Epithelial cell of esophagus (primary cell): ENCODE results near the gene YIPF2.

Source experiments
- DNase-seq: peaks from one replicate; pipeline ENCODE4 v3.0.0; 2010; ENCODE audit warnings: low read depth
- H3K4me3 ChIP-seq: 2 replicates; pipeline ENCODE4 v1.5.1; 2011; ENCODE audit warnings: mild to moderate bottlenecking, low read length, control low read depth
- TF ChIP-seq, protein P1 (sequence below): IDR thresholded peaks from 2 replicates; pipeline ENCODE4 v1.5.1; 2011; ENCODE audit warnings: low read depth, mild to moderate bottlenecking, low read length, control low read depth, inconsistent platforms; ENCODE audit not compliant: insufficient read depth; ENCODE audit errors: missing control alignments

Gene YIPF2

DNA sequence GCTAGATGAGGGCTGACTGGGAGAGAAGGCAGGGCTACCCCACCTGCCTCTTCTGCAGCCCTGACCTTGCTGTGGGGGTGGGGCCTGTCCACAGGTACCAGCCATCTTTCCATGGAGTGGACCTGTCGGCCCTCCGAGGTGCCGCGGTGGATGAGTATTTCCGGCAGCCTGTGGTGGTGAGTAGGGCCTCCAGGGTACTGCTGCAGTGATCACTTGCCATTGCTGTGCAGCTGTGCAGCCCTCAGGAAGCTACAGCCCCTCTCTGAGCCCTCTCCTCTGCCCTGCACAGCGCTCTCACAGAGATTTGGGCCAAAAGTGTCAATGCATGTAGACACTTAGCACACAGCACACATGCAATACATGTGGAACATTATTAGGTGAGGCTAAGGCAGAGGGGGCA is 11.8 kb downstream of the YIPF2 start:
- TF ChIP-seq, protein P1, sequence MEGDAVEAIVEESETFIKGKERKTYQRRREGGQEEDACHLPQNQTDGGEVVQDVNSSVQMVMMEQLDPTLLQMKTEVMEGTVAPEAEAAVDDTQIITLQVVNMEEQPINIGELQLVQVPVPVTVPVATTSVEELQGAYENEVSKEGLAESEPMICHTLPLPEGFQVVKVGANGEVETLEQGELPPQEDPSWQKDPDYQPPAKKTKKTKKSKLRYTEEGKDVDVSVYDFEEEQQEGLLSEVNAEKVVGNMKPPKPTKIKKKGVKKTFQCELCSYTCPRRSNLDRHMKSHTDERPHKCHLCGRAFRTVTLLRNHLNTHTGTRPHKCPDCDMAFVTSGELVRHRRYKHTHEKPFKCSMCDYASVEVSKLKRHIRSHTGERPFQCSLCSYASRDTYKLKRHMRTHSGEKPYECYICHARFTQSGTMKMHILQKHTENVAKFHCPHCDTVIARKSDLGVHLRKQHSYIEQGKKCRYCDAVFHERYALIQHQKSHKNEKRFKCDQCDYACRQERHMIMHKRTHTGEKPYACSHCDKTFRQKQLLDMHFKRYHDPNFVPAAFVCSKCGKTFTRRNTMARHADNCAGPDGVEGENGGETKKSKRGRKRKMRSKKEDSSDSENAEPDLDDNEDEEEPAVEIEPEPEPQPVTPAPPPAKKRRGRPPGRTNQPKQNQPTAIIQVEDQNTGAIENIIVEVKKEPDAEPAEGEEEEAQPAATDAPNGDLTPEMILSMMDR: no peak
- DNase-seq: no peak
- no peak overlapping the region for H3K4me3 ChIP-seq

DNA sequence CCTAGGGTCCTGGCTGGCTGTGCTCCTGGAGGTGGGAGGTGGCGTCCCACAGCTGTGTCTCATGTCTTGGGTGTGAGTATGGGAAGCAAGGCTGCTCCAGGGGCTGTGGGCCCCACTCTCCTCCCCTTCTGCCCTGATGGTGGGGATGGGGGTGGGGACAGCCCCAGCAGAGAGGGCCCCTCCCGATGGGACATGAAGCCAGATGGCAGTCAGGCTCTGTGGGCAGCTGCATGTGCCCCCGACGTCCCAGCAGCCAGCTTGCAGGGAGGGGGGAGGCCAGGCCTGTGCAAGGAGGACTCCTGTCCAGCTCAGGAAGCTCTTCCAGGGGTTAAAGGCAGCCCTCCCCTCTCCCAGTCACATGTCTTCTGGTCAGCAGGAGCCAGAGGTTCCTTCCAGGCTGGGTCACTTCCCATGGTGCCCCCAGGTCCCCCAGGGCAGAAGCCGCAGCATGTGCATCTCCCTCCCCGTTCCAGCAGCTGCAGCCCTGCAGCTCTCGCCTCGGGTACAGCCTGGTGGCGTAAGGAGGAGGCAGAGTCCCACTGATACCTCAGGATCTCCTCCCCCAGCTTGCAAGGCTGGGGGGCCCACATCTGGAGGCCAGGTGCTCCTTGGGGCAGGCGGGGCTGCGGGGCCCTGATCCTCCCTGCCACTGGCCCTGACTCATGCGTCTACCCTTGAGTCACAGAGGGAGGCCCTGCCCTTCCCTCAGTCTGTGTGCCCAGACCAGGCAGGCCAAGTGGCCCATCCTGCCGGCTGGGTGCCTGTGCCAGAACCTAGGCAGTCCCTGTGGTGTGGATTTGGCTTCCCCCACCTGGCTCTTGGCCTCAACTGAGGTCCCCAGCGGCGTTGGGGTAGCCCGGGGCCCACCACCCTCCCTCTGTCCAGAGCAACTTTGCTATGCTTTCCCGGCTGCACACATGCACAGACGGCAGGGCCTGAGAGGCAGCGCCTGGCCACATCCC is 13.0 kb downstream of the YIPF2 start:
- TF ChIP-seq, protein P1: no peak
- peak; percentile 81 for DNase-seq

DNA sequence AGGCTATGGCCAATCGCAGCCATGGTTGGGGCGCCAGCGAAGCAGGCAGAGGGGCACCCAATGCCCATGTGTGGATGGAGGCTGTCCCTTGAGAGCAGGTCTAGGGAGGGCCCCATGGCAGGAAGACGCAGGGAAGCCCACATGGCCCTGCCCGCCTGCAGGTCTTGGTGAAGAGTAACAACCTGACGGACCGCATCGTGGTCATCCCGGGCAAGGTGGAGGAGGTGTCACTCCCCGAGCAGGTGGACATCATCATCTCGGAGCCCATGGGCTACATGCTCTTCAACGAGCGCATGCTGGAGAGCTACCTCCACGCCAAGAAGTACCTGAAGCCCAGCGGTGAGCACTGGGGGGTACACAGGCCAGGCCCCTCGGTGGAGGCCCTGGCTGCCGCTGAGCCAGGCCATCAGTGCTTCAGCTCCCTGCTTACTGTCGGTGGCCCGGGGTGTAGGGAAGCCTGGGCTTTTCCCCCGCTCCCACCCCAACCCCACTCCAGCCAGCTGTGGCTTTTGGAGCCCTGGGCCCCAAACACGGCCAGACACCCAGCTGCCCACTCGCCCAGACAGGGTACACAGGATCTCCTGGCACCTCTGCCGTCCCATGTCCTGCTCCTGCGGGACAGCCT is 14.6 kb downstream of the YIPF2 start:
- no peak overlapping the region for H3K4me3 ChIP-seq
- TF ChIP-seq, protein P1: no peak
- no peak for DNase-seq

More for the DNA sequence above, 13.0 kb downstream of the YIPF2 start:
- no peak overlapping the region for H3K4me3 ChIP-seq

DNA sequence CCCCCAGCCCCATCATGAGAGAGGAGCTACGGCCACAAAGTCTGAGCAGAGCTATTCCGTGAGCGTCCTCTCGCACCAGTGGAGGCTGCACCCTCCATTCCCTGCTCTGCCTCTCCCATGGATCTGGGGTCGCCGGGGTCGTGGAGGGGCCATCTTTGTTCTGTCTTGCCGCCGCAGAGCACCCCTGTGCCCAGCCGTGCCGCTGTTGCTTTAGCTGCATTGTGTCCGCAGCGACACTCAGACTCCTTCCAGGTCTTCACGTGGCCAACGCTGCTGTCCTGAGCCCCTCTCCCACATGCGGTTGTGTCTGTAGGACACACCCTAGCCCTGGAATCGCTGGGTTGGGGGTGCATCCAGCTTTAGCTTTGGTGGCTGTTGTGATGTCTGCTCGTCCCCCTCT is 15.8 kb downstream of the YIPF2 start:
- no peak for DNase-seq
- TF ChIP-seq, protein P1: no peak
- H3K4me3 ChIP-seq: no peak overlapping the region

DNA sequence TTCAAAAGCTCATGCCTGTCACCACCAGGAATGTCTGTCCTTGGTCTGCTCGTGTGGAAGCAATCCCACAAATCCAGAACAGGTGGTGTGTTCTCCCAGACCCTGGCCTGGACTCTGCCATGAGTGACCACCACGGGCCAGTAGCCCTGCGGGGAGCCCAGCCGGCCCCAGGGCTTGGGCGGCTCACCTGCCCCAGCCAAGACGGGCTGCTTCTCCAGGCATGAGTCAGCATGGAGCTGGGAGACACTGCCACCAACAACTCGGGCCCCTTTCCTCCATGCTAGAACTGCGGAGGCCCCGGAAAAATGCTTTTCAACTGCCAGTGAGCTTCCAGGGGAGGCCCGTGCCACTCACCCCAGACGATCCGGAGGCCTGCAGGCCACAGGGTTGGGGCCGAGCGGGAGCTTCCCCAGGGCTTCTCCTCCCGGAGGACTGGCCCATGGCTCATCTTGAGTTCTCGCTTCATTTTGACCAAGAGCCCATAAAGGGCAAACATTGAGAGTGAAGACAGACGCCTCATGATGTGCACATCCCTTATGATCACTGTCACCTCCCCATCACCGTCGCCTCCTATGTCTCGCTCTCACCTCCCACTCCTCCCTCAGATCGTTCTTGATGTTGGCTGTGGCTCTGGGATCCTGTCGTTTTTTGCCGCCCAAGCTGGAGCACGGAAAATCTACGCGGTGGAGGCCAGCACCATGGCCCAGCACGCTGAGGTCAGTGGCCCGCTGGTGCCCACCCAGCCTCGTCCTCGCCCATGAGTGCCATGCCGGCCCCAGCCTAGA is 16.7 kb downstream of the YIPF2 start:
- TF ChIP-seq, protein P1: no peak
- no peak overlapping the region for H3K4me3 ChIP-seq
- no peak for DNase-seq

DNA sequence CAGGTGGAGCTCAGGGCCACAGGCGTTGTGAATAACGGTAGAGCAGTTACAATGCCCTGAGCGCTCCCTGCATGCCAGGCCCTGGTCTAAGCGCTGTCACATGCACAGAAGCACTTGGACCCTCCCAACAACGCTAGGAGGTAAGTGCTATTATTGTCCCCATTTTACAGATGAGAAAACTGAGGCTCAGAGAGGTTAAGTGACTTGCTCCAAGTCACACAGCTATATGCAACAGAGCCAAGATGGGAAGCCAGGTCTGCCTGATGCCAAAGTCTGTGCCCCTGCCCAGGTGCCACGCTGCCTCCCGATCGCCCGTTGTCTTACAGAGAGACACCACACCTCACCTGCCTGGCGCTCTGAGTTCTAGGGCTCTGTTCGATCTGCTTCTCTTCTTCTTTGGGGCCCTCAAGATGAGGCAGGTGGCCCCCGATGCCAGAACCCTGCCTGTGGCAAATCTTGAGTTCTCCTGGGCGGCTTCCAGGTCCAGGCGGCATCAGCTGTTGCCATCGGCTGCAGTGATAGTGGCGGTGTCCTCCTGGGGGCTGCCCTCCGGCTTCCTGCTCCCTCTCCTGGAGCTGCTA is 20.0 kb downstream of the YIPF2 start:
- DNase-seq: no peak
- no peak overlapping the region for H3K4me3 ChIP-seq
- TF ChIP-seq, protein P1: no peak
